ENCODE data around the gene RCN2. TPM values are rescaled to one million over a fixed set of nuclear protein-coding genes. Genes with fewer than 3 reads are reported as not detected.

The RCN2 gene
- total and polyA plus RNA-seq, 2 donors (not counting 3 experiments of a cell fraction or from before 2014, with no cell fraction given) = 45.2 to 71.9 TPM

- peaks cover 0 to 2% of the 10 kb centered on the region in 2 experiments for H3K27me3 ChIP-seq (ENCODE audit: control insufficient read depth in 2 of 2, insufficient read depth in 2 of 2, low read length in 2 of 2)
Observed at GRCh38 chr15:76986743-76987142, 55.2 kb downstream of the RCN2 start.

GRCh38 chr15:76987276-76987675 lies 55.7 kb downstream of the RCN2 start:
- Histone ChIP-seq H4K20me1 (replicated peaks; ENCODE audit: control insufficient read depth, extremely low read depth, insufficient read depth, low read length) (no peaks in the 10 kb centered on the region), H3K9me3 (replicated peaks; ENCODE audit: control insufficient read depth, insufficient read depth, low read length) (no peaks in the 10 kb centered on the region), H3K79me2 (ENCODE audit: control insufficient read depth, insufficient read depth, low read length) (no peaks in the 10 kb centered on the region), H3K4me2 (ENCODE audit: insufficient read depth, low read length) (no peak overlapping the region), H3K27ac (ENCODE audit: insufficient read depth, low read depth, low read length) (no peak overlapping the region), H3K36me3 (ENCODE audit: control insufficient read depth in 2 of 2, extremely low read depth in 1 of 2, insufficient read depth in 2 of 2, low read length in 2 of 2) (no peaks in the 10 kb centered on the region), H3K27me3 (ENCODE audit: control insufficient read depth in 2 of 2, insufficient read depth in 2 of 2, low read length in 2 of 2) (peaks cover 0 to 2% of the 10 kb centered on the region in 2 experiments), H2AFZ (ENCODE audit: low read depth, low read length) (no peak overlapping the region), H3K9me1 (replicated peaks; ENCODE audit: control insufficient read depth, extremely low read depth, insufficient read depth, low read length) (no peaks in the 10 kb centered on the region), H3K9ac (replicated peaks; ENCODE audit: extremely low read depth, insufficient read depth, low read length) (no peak overlapping the region), H3K4me1 (ENCODE audit: control insufficient read depth, extremely low read depth, insufficient read depth, low read length) (no peaks in the 10 kb centered on the region), H3K4me3 (replicated peaks in 1 of 3; ENCODE audit: insufficient read depth in 1 of 3, low read depth in 1 of 3, low read length in 3 of 3) (no peak overlapping the region)
- no peak for DNase-seq (ENCODE audit: low read depth, low spot score)
- dilution Hi-C loops (cut with MboI; ENCODE audit: extremely low pct_ligation_motif_present, low sequenced_read_pairs) (no loop called here), intact Hi-C loops (cut with micrococcal nuclease) (no loop called here)
- POLR2A ChIA-PET = no interaction called here
- no peak for FAIRE-seq
- no TSS peak for BruUV-seq (replicated peaks)
- CTCF ChIA-PET = interaction anchor here (0.7 kb wide), 1 partner anchor 121 kb away, joined by 3 read pairs; no protein-coding TSS in a partner anchor
- TF ChIP-seq FOS (IDR thresholded peaks at IDR 0.05; ENCODE audit: borderline replicate concordance, insufficient read depth, low read length) (no peak), MAX (IDR thresholded peaks at IDR 0.05; ENCODE audit: insufficient read depth, insufficient read length) (no peak), POLR2AphosphoS5 (IDR thresholded peaks at IDR 0.05; ENCODE audit: insufficient read depth, low read depth, low read length) (no peak), EZH2 (IDR thresholded peaks at IDR 0.05; ENCODE audit: borderline replicate concordance, low read depth, low read length, severe bottlenecking) (no peak), MYC (IDR thresholded peaks at IDR 0.05; ENCODE audit: low read depth, low read length) (no peak), POLR2A (IDR thresholded peaks at IDR 0.05; ENCODE audit: low read depth, low read length) (no peak), JUN (IDR thresholded peaks at IDR 0.05; ENCODE audit: borderline replicate concordance, insufficient read depth, insufficient read length, low read depth) (no peak), GATA2 (IDR thresholded peaks at IDR 0.05; ENCODE audit: insufficient read depth, insufficient read length, low read depth, low read length) (no peak)
- TF ChIP-seq, protein P1, sequence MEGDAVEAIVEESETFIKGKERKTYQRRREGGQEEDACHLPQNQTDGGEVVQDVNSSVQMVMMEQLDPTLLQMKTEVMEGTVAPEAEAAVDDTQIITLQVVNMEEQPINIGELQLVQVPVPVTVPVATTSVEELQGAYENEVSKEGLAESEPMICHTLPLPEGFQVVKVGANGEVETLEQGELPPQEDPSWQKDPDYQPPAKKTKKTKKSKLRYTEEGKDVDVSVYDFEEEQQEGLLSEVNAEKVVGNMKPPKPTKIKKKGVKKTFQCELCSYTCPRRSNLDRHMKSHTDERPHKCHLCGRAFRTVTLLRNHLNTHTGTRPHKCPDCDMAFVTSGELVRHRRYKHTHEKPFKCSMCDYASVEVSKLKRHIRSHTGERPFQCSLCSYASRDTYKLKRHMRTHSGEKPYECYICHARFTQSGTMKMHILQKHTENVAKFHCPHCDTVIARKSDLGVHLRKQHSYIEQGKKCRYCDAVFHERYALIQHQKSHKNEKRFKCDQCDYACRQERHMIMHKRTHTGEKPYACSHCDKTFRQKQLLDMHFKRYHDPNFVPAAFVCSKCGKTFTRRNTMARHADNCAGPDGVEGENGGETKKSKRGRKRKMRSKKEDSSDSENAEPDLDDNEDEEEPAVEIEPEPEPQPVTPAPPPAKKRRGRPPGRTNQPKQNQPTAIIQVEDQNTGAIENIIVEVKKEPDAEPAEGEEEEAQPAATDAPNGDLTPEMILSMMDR (IDR thresholded peaks at IDR 0.05; ENCODE audit: extremely low read depth in 1 of 2, insufficient read depth in 1 of 2, low read depth in 1 of 2, low read length in 2 of 2) = no peak

More at GRCh38 chr15:76986743-76987142, 55.2 kb downstream of the RCN2 start:
- Histone ChIP-seq H3K4me1 (ENCODE audit: control insufficient read depth, extremely low read depth, insufficient read depth, low read length) (no peaks in the 10 kb centered on the region), H3K27ac (ENCODE audit: insufficient read depth, low read depth, low read length) (no peak overlapping the region), H3K9me3 (replicated peaks; ENCODE audit: control insufficient read depth, insufficient read depth, low read length) (no peaks in the 10 kb centered on the region), H3K4me3 (replicated peaks in 1 of 3; ENCODE audit: insufficient read depth in 1 of 3, low read depth in 1 of 3, low read length in 3 of 3) (no peak overlapping the region), H4K20me1 (replicated peaks; ENCODE audit: control insufficient read depth, extremely low read depth, insufficient read depth, low read length) (no peaks in the 10 kb centered on the region), H2AFZ (ENCODE audit: low read depth, low read length) (no peak overlapping the region), H3K36me3 (ENCODE audit: control insufficient read depth in 2 of 2, extremely low read depth in 1 of 2, insufficient read depth in 2 of 2, low read length in 2 of 2) (no peaks in the 10 kb centered on the region), H3K4me2 (ENCODE audit: insufficient read depth, low read length) (no peak overlapping the region), H3K9me1 (replicated peaks; ENCODE audit: control insufficient read depth, extremely low read depth, insufficient read depth, low read length) (no peaks in the 10 kb centered on the region), H3K9ac (replicated peaks; ENCODE audit: extremely low read depth, insufficient read depth, low read length) (no peak overlapping the region), H3K79me2 (ENCODE audit: control insufficient read depth, insufficient read depth, low read length) (no peaks in the 10 kb centered on the region)
- no peak for TF ChIP-seq POLR2AphosphoS5 (IDR thresholded peaks at IDR 0.05; ENCODE audit: insufficient read depth, low read depth, low read length)
- no peak for TF ChIP-seq GATA2 (IDR thresholded peaks at IDR 0.05; ENCODE audit: insufficient read depth, insufficient read length, low read depth, low read length)
- no peak for TF ChIP-seq POLR2A (IDR thresholded peaks at IDR 0.05; ENCODE audit: low read depth, low read length)
- no peak for TF ChIP-seq EZH2 (IDR thresholded peaks at IDR 0.05; ENCODE audit: borderline replicate concordance, low read depth, low read length, severe bottlenecking)
- intact Hi-C loops (cut with micrococcal nuclease) (no loop called here), dilution Hi-C loops (cut with MboI; ENCODE audit: extremely low pct_ligation_motif_present, low sequenced_read_pairs) (no loop called here)
- no peak for DNase-seq (ENCODE audit: low read depth, low spot score)
- BruUV-seq (replicated peaks) = no TSS peak
- ChIA-PET POLR2A (interaction anchor here (0.7 kb wide), 1 partner anchor 17 kb away, joined by 3 read pairs; no protein-coding TSS in a partner anchor), CTCF (no interaction called here)
- FAIRE-seq = no peak
